Uterus (tissue), 4 donors: ENCODE results near the gene PFKL. TPM values are rescaled to one million over a fixed set of nuclear protein-coding genes. Genes with fewer than 3 reads are reported as not detected.

Experiments used
- DNase-seq, 2 donors: peaks; one replicate each; pipeline ENCODE4 v3.0.0-alpha.2; 2019 to 2020
- H3K27ac ChIP-seq, 2 donors: fragments of 200-600 bp; sonication (generic); 1 replicate in 1 of 2; 2 replicates in 1 of 2; pipeline ENCODE4 v1.5.1; 2016 to 2018
- H3K27me3 ChIP-seq, 2 donors: fragments of 200-600 bp; sonication (generic); one replicate each; pipeline ENCODE4 v1.5.1; 2018 to 2019; ENCODE audit warnings: control low read depth in 1 of 2
- H3K36me3 ChIP-seq, 2 donors: fragments of 200-600 bp; sonication (generic); one replicate each; pipeline ENCODE4 v1.5.1; 2019; ENCODE audit warnings: control low read depth in 1 of 2
- H3K4me1 ChIP-seq, 2 donors: fragments of 200-600 bp; sonication (generic); one replicate each; pipeline ENCODE4 v1.5.1; 2018 to 2019; ENCODE audit warnings: control low read depth in 1 of 2
- H3K4me3 ChIP-seq, 2 donors: fragments of 200-600 bp; sonication (generic); 1 replicate in 1 of 2; 2 replicates in 1 of 2; pipeline ENCODE4 v1.5.1; 2018 to 2019; ENCODE audit warnings: mild to moderate bottlenecking in 1 of 2
- H3K9me3 ChIP-seq, 2 donors: fragments of 200-600 bp; sonication (generic); one replicate each; pipeline ENCODE4 v1.5.1; 2019; ENCODE audit warnings: control low read depth in 1 of 2
- CTCF ChIP-seq, 4 experiments: fragments of 200-600 bp in 2 of 4; fragments of 450-650 bp in 2 of 4; sonication (generic) in 2 of 4; IDR thresholded peaks; one replicate each; pipeline ENCODE4 v1.5.1; 2016 to 2019; ENCODE audit warnings: antibody characterized with exemption in 4 of 4, mild to moderate bottlenecking in 2 of 4, moderate library complexity in 1 of 4
- POLR2A ChIP-seq, 2 donors: fragments of 450-650 bp; IDR thresholded peaks; one replicate each; pipeline ENCODE4 v1.6.1; 2016; ENCODE audit warnings: antibody characterized with exemption in 2 of 2, mild to moderate bottlenecking in 1 of 2, moderate library complexity in 1 of 2
- intact Hi-C: fragments of 100-400 bp; cut with DNase I; formaldehyde crosslinking; loops from one replicate; pipeline ENCODE4 v1.15.1; 2023; ENCODE audit warnings: low total_unique reads
- total RNA-seq, 4 donors: library from RNA; depleted of rRNA in 3 of 4; stranded (reverse); fragments of >200 nt in 3 of 4; gene quantifications; one replicate each; pipeline versions ENCODE4 v1.1.0 to v1.2.4, GENCODE V29; 2014 to 2023
- donor health status: DM: yes; HTN: yes; CAD: no.

PFKL gene
- total RNA-seq, 4 donors from 2014 or later, result 36.5 to 144 (median 75.4) TPM

GRCh38 chr21:44364151-44365053 is 64.5 kb downstream of the PFKL start:
- peak in 1 of 2 donors; percentile 6 for DNase-seq
- H3K4me1 ChIP-seq, result no peaks in the 10 kb centered on the region
- TF ChIP-seq POLR2A (IDR thresholded peaks at IDR 0.05) (no peak), CTCF (IDR thresholded peaks at IDR 0.05) (no peak)
- H3K27me3 ChIP-seq, result peaks cover 0 to 7% of the 10 kb centered on the region in 2 donors
- H3K9me3 ChIP-seq, result no peaks in the 10 kb centered on the region
- H3K4me3 ChIP-seq, result no peak overlapping the region
- H3K27ac ChIP-seq, result no peak overlapping the region
- no peaks in the 10 kb centered on the region for H3K36me3 ChIP-seq
- intact Hi-C loops, result no loop called here

- H3K27me3 ChIP-seq, result peaks cover 0 to 12% of the 10 kb centered on the region in 2 donors
These were observed 65.6 kb downstream of the PFKL start for GRCh38 chr21:44365251-44365966.

GRCh38 chr21:44365967-44366585 is 66.2 kb downstream of the PFKL start:
- Histone ChIP-seq H3K4me1 (no peaks in the 10 kb centered on the region), H3K27me3 (peaks cover 0 to 14% of the 10 kb centered on the region in 2 donors), H3K4me3 (no peak overlapping the region), H3K36me3 (no peaks in the 10 kb centered on the region), H3K27ac (no peak overlapping the region), H3K9me3 (no peaks in the 10 kb centered on the region)
- intact Hi-C loops, result no loop called here
- peak in 1 of 2 donors; percentile 9 for DNase-seq
- TF ChIP-seq CTCF (IDR thresholded peaks at IDR 0.05) (no peak), POLR2A (IDR thresholded peaks at IDR 0.05) (no peak)

More at GRCh38 chr21:44365251-44365966, 65.6 kb downstream of the PFKL start:
- DNase-seq, result peak in 1 of 2 donors; percentile 3
- TF ChIP-seq POLR2A (IDR thresholded peaks at IDR 0.05), result no peak
- no peak for TF ChIP-seq CTCF (IDR thresholded peaks at IDR 0.05)
- intact Hi-C loops, result no loop called here
- Histone ChIP-seq H3K36me3 (no peaks in the 10 kb centered on the region), H3K4me3 (no peak overlapping the region), H3K9me3 (no peaks in the 10 kb centered on the region), H3K4me1 (no peaks in the 10 kb centered on the region), H3K27ac (no peak overlapping the region)

GRCh38 chr21:44366586-44367211 is 66.8 kb downstream of the PFKL start:
- peaks cover 0 to 14% of the 10 kb centered on the region in 2 donors for H3K27me3 ChIP-seq
- TF ChIP-seq CTCF (IDR thresholded peaks at IDR 0.05) (no peak), POLR2A (IDR thresholded peaks at IDR 0.05) (no peak)
- intact Hi-C loops, result no loop called here
- no peaks in the 10 kb centered on the region for H3K36me3 ChIP-seq
- DNase-seq, result peak in 1 of 2 donors; percentile 5
- no peaks in the 10 kb centered on the region for H3K9me3 ChIP-seq
- H3K4me3 ChIP-seq, result no peak overlapping the region
- no peak overlapping the region for H3K27ac ChIP-seq
- H3K4me1 ChIP-seq, result no peaks in the 10 kb centered on the region
